ENCODE results near the gene FAM237A. TPM values are rescaled to one million over a fixed set of nuclear protein-coding genes. Genes with fewer than 3 reads are reported as not detected.

FAM237A gene
- total and polyA plus RNA-seq, 4 donors, result not detected

GRCh38 chr2:206611736-206612135, 30.6 kb upstream of the FAM237A start:
- DNase-seq (ENCODE audit: low spot score), result no peak
- Histone ChIP-seq H3K9ac (ENCODE audit: low read depth in 1 of 2, low read length in 2 of 2) (no peak overlapping the region), H3K4me3 (ENCODE audit: low read depth in 1 of 3, low read length in 3 of 3) (no peak overlapping the region), H3K4me1 (ENCODE audit: control insufficient read depth in 4 of 4, insufficient read depth in 4 of 4, low read length in 3 of 4) (no peaks in the 10 kb centered on the region), H3K27ac (ENCODE audit: low read depth in 1 of 2, low read length in 2 of 2) (no peak overlapping the region), H3K36me3 (ENCODE audit: control insufficient read depth in 4 of 4, insufficient read depth in 3 of 4, low read depth in 1 of 4, low read length in 3 of 4) (no peaks in the 10 kb centered on the region), H3K9me3 (ENCODE audit: control insufficient read depth in 4 of 4, low read length in 3 of 4) (no peaks in the 10 kb centered on the region), H3K27me3 (ENCODE audit: control insufficient read depth in 4 of 4, insufficient read depth in 4 of 4, low read length in 3 of 4) (peaks cover 0 to 3% (median 0%) of the 10 kb centered on the region in 4 donors)
- 72% methylated on average over 3 of the region's 3 CpGs for WGBS
- TF ChIP-seq EGR1 (IDR thresholded peaks at IDR 0.05; ENCODE audit: low read depth in 2 of 2) (no peak), FOXA2 (IDR thresholded peaks at IDR 0.05) (no peak), ZBTB33 (IDR thresholded peaks at IDR 0.05) (no peak), SP1 (IDR thresholded peaks at IDR 0.05) (no peak), CTCF (IDR thresholded peaks at IDR 0.05; ENCODE audit: low read depth, low read length, missing input control) (no peak), RAD21 (IDR thresholded peaks at IDR 0.05) (no peak), RXRA (IDR thresholded peaks at IDR 0.05) (no peak), YY1 (IDR thresholded peaks at IDR 0.05) (no peak), ATF3 (IDR thresholded peaks at IDR 0.05) (no peak), GABPA (IDR thresholded peaks at IDR 0.05 in 1 of 2, conservative IDR thresholded peaks at IDR 0.05 in 1 of 2) (no peak), MAX (IDR thresholded peaks at IDR 0.05) (no peak), REST (IDR thresholded peaks at IDR 0.05) (no peak)

GRCh38 chr2:206614811-206615210, 27.5 kb upstream of the FAM237A start:
- Histone ChIP-seq H3K36me3 (ENCODE audit: control insufficient read depth in 4 of 4, insufficient read depth in 3 of 4, low read depth in 1 of 4, low read length in 3 of 4) (no peaks in the 10 kb centered on the region), H3K27me3 (ENCODE audit: control insufficient read depth in 4 of 4, insufficient read depth in 4 of 4, low read length in 3 of 4) (no peaks in the 10 kb centered on the region), H3K4me1 (ENCODE audit: control insufficient read depth in 4 of 4, insufficient read depth in 4 of 4, low read length in 3 of 4) (no peaks in the 10 kb centered on the region), H3K9ac (ENCODE audit: low read depth in 1 of 2, low read length in 2 of 2) (no peak overlapping the region), H3K4me3 (ENCODE audit: low read depth in 1 of 3, low read length in 3 of 3) (no peak overlapping the region), H3K9me3 (ENCODE audit: control insufficient read depth in 4 of 4, low read length in 3 of 4) (no peaks in the 10 kb centered on the region), H3K27ac (ENCODE audit: low read depth in 1 of 2, low read length in 2 of 2) (no peak overlapping the region)
- WGBS, result 79% methylated on average over 6 of the region's 6 CpGs
- DNase-seq (ENCODE audit: low spot score), result no peak
- TF ChIP-seq GABPA (IDR thresholded peaks at IDR 0.05 in 1 of 2, conservative IDR thresholded peaks at IDR 0.05 in 1 of 2), result no peak
- no peak for TF ChIP-seq FOXA1 (IDR thresholded peaks at IDR 0.05)
- TF ChIP-seq TAF1 (conservative IDR thresholded peaks at IDR 0.05), result no peak
- TF ChIP-seq CTCF (IDR thresholded peaks at IDR 0.05; ENCODE audit: low read depth, low read length, missing input control), result no peak
- TF ChIP-seq RAD21 (IDR thresholded peaks at IDR 0.05), result no peak
- TF ChIP-seq RXRA (IDR thresholded peaks at IDR 0.05), result no peak
- no peak for TF ChIP-seq HNF4A (conservative IDR thresholded peaks at IDR 0.05)

Data from liver (tissue), 9 donors.